ENCODE data around the gene AIDA. TPM values are rescaled to one million over a fixed set of nuclear protein-coding genes. Genes with fewer than 3 reads are reported as not detected.

AIDA gene
- total RNA-seq, 2 experiments from 2014 or later, result 67.3 to 68.2 TPM

Other genes with a start within 250 kb of the AIDA start
- gene HHIPL2, start 164.4 kb downstream of the AIDA start, total RNA-seq, result under 1 TPM; 0.12 to 0.30 TPM
- gene TAF1A, start 122.6 kb downstream of the AIDA start, total RNA-seq, result 10 to 100 TPM; 19.5 to 20.5 TPM
- gene MIA3, start 94.4 kb downstream of the AIDA start, total RNA-seq, result 10 to 100 TPM; 55.1 to 62.1 TPM
- gene BROX, start 73 bp upstream of the AIDA start, total RNA-seq, result 10 to 100 TPM; 35.7 to 37.2 TPM
- gene FAM177B, start 24.7 kb upstream of the AIDA start, total RNA-seq, result not detected
- gene DISP1, start 102.5 kb upstream of the AIDA start, total RNA-seq, result under 1 TPM; 0.93 to 0.94 TPM

Data from activated naive CD4-positive, alpha-beta T cell treated with anti-CD3 and anti-CD28 coated beads for 36 hours (primary cell).